Fibroblast of lung (primary cell): ENCODE measurements around the gene FAM151A. TPM values are rescaled to one million over a fixed set of nuclear protein-coding genes. Genes with fewer than 3 reads are reported as not detected.
A peak's percentile ranks its signal among the peaks of the same experiment; 100 is the strongest.

Source experiments
- DNase-seq, 2 donors: peaks; one replicate each; pipeline versions ENCODE4 v3.0.0 to v3.0.0-alpha.2; 2010; ENCODE audit warnings: low read depth in 2 of 2
- H2AFZ ChIP-seq: 2 replicates; pipeline ENCODE4 v1.5.1; 2012; ENCODE audit warnings: low read length, control low read depth, inconsistent platforms
- H3K27ac ChIP-seq: 2 replicates; pipeline ENCODE4 v1.5.1; 2011; ENCODE audit warnings: low read length, control low read depth; ENCODE audit not compliant: insufficient read depth
- H3K27me3 ChIP-seq: 2 replicates; pipeline ENCODE4 v1.5.1; 2011; ENCODE audit warnings: mild to moderate bottlenecking, low read length; ENCODE audit not compliant: control insufficient read depth, insufficient read depth
- H3K36me3 ChIP-seq: 2 replicates; pipeline ENCODE4 v1.5.1; 2011; ENCODE audit warnings: low read length; ENCODE audit not compliant: control insufficient read depth, insufficient read depth
- H3K4me1 ChIP-seq: 2 replicates; pipeline ENCODE4 v1.5.1; 2011; ENCODE audit warnings: low read length; ENCODE audit not compliant: control insufficient read depth, insufficient read depth; ENCODE audit errors: extremely low read depth
- H3K4me2 ChIP-seq: 2 replicates; pipeline ENCODE4 v1.5.1; 2011; ENCODE audit warnings: low read length, control low read depth; ENCODE audit not compliant: insufficient read depth; ENCODE audit errors: extremely low read depth
- H3K4me3 ChIP-seq, 4 experiments: fragments of 200-600 bp in 1 of 4; sonication (generic) in 1 of 4; replicated peaks in 1 of 4; 2 replicates each; pipeline ENCODE4 v1.5.1; 2011 to 2016; ENCODE audit warnings: low read length in 4 of 4, low read depth in 3 of 4, mild to moderate bottlenecking in 3 of 4, control low read depth in 2 of 4, inconsistent platforms in 1 of 4, mixed read lengths in 1 of 4; ENCODE audit not compliant: insufficient read depth in 1 of 4; ENCODE audit errors: control extremely low read depth in 1 of 4
- H3K79me2 ChIP-seq: 2 replicates; pipeline ENCODE4 v1.5.1; 2012; ENCODE audit warnings: mild to moderate bottlenecking, low read length, inconsistent platforms; ENCODE audit not compliant: control insufficient read depth, insufficient read depth
- H3K9ac ChIP-seq: 2 replicates; pipeline ENCODE4 v1.5.1; 2011; ENCODE audit warnings: mild to moderate bottlenecking, low read length, control low read depth; ENCODE audit not compliant: insufficient read depth
- H3K9me3 ChIP-seq: 2 replicates; pipeline ENCODE4 v1.5.1; 2012; ENCODE audit warnings: low read depth, low read length; ENCODE audit not compliant: control insufficient read depth, insufficient read depth
- H4K20me1 ChIP-seq: 2 replicates; pipeline ENCODE4 v1.5.1; 2011; ENCODE audit warnings: low read length; ENCODE audit not compliant: control insufficient read depth, insufficient read depth; ENCODE audit errors: extremely low read depth
- EZH2 ChIP-seq: IDR thresholded peaks from 2 replicates; pipeline ENCODE4 v1.5.1; 2012; ENCODE audit warnings: low read length, control low read depth, mild to moderate bottlenecking; ENCODE audit errors: missing control alignments
- polyA plus RNA-seq, 2 donors: library from polyadenylated mRNA; depleted of rRNA in 1 of 2; stranded (reverse) in 1 of 2; unstranded in 1 of 2; fragments of >200 nt; gene quantifications; 2 replicates each; pipeline ENCODE4 v1.2.1, GENCODE V29; 2011 to 2012; ENCODE audit warnings: missing spikeins in 1 of 2
- total RNA-seq: library from RNA; depleted of rRNA; stranded (reverse); fragments of >200 nt; gene quantifications from 2 replicates; pipeline ENCODE4 v1.2.1, GENCODE V29; 2014
- TF ChIP-seq, protein P1 (sequence below), 2 donors: IDR thresholded peaks in 1 of 2; conservative IDR thresholded peaks in 1 of 2; 1 replicate in 1 of 2; 2 replicates in 1 of 2; pipeline ENCODE4 v1.5.1; 2011 to 2012; ENCODE audit warnings: low read length in 2 of 2, control low read depth in 1 of 2, inconsistent platforms in 1 of 2, low read depth in 1 of 2, mild to moderate bottlenecking in 1 of 2

FAM151A gene
- total and polyA plus RNA-seq, 2 donors (not counting 1 experiment from before 2014, with no cell fraction given), result not detected

DNA sequence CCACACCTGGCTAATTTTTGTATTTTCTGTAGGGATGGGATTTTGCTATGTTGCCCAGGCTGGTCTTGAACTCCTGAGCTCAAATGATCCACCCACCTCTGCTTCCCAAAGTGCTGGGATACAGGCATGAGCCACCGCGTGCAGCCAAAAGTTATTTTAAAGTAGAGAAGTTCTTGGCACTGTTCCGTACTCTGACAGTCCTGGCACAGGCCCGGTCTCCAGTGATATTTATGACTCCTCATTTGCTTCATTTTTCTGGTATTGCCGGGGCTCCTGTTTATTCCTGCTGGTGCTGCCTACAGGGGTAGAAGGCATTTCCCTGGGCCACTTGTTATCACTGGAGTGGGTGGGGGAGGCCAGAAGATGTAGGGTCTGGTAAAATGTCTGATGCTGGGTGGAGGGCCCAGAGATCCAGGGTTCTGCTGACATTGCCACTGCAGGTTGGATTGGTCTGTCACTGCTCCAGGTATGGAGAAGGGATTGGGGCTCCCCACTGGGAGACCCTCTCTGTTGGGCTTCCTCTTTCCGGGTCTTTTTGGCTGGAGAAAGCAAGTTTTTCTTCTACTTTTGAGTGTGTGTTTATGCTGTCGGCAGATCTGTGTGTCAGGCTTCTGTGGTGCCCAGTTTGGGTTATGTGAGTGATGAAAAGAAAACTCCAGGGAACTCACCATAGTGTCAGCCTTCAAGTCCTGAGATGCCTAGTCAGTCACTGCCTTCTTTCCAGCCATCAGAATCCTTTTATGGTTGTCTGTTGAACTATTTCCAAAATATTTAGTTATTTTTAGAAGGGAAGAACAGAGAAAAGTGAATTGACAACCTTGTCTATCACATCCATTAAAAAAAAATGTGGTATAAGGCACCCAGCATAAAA is 22.7 kb upstream of the FAM151A start:
- DNase-seq, result peak in 1 of 2 donors; percentile 6
- H3K4me3 ChIP-seq, result no peak overlapping the region

DNA sequence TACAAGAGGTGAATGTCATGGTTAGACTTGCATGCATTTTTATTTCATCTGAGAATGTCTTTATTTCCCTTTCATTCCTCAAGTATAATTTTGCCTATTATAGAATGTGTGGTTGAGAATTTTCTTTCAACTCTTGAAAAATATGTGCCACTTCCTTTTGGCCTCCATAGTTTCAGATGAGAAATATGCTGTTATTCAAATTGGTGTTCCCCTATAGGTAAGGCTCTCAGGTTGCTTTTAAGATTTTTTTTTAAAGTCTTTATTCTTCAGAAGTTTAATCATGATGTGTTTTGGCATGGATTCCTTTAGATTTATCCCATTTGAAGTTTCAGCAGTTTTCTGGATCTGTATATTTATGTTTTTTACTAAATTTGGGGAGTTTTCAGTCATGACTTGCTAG is 20.4 kb upstream of the FAM151A start:
- Histone ChIP-seq H3K27me3 (no peaks in the 10 kb centered on the region), H3K4me2 (no peak overlapping the region), H3K79me2 (no peaks in the 10 kb centered on the region), H3K9ac (no peak overlapping the region), H3K4me3 (no peak overlapping the region), H3K27ac (no peak overlapping the region), H3K36me3 (no peaks in the 10 kb centered on the region), H3K4me1 (no peaks in the 10 kb centered on the region), H4K20me1 (no peaks in the 10 kb centered on the region), H2AFZ (no peak overlapping the region), H3K9me3 (no peaks in the 10 kb centered on the region)
- no peak for DNase-seq
- no peak for TF ChIP-seq EZH2
- TF ChIP-seq, protein P1, sequence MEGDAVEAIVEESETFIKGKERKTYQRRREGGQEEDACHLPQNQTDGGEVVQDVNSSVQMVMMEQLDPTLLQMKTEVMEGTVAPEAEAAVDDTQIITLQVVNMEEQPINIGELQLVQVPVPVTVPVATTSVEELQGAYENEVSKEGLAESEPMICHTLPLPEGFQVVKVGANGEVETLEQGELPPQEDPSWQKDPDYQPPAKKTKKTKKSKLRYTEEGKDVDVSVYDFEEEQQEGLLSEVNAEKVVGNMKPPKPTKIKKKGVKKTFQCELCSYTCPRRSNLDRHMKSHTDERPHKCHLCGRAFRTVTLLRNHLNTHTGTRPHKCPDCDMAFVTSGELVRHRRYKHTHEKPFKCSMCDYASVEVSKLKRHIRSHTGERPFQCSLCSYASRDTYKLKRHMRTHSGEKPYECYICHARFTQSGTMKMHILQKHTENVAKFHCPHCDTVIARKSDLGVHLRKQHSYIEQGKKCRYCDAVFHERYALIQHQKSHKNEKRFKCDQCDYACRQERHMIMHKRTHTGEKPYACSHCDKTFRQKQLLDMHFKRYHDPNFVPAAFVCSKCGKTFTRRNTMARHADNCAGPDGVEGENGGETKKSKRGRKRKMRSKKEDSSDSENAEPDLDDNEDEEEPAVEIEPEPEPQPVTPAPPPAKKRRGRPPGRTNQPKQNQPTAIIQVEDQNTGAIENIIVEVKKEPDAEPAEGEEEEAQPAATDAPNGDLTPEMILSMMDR (conservative IDR thresholded peaks at IDR 0.05 in 1 of 2, IDR thresholded peaks at IDR 0.05 in 1 of 2; ENCODE audit: low read depth in 1 of 2, low read length in 2 of 2), result no peak

More for the DNA sequence above, 22.7 kb upstream of the FAM151A start:
- Histone ChIP-seq H3K27me3 (peaks cover 10% of the 10 kb centered on the region), H3K79me2 (no peaks in the 10 kb centered on the region), H3K4me1 (no peaks in the 10 kb centered on the region), H4K20me1 (no peaks in the 10 kb centered on the region), H3K27ac (no peak overlapping the region), H3K36me3 (no peaks in the 10 kb centered on the region), H3K4me2 (no peak overlapping the region), H2AFZ (no peak overlapping the region), H3K9ac (no peak overlapping the region), H3K9me3 (no peaks in the 10 kb centered on the region)
- no peak for TF ChIP-seq EZH2
- TF ChIP-seq, protein P1 (conservative IDR thresholded peaks at IDR 0.05 in 1 of 2, IDR thresholded peaks at IDR 0.05 in 1 of 2; ENCODE audit: low read depth in 1 of 2, low read length in 2 of 2), result no peak

DNA sequence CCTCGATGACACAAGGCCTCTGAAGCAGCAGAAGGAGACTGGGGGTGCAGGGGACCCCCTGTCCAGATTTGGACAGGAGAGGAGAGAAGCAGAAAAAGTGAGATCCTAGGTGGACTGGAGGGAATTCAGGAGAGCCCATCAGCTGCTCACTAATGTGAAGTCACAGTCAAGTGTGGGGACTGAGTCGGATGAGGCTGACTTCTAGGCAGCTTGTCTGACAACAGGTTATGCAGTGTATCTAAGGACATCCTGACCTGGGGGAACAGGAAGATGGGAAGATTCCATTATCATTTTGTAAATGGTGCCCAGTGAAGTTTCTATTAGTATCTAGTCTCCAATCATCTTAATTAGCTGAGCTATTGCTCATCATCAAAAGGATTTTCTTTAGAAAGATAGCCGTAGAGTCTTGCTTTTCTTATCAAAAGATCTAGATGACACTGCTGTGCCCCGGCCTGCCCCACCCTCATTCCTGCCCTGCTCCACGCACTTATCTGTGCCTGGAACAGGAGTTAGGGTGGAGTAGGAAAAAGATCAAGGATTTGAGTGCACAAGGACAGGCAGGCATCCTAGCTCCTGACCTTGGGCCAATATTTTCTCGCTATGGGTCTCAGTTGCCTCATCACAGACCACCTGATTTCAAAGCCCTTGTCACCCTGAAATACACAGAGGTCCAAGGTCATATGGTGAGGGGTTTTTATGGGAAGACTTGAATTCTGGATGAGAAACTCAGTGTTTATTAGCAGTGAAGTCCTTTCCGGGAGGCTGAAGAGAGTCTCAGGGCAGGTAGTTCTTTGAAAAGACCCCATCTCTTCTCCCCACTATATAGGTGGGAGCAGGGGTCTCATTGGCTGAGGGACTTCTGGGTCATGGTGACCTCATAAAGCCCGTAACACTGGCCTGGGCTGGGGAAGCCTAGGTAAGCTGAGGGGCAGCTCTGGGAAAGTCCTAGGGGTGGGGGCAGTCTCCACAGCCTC is 17.8 kb upstream of the FAM151A start, which contains the start of gene MROH7:
Gene MROH7 (plus strand): TSS at position 924 of the 974 bp plus-strand sequence. CDS start 11,141 bp downstream, outside the sequence.
- Histone ChIP-seq H3K36me3 (no peaks in the 10 kb centered on the region), H3K27ac (no peak within 1 kb of the TSS), H3K9me3 (no peaks in the 10 kb centered on the region), H3K27me3 (no peaks in the 10 kb centered on the region), H4K20me1 (no peaks in the 10 kb centered on the region), H2AFZ (no peak within 1 kb of the TSS), H3K79me2 (no peaks in the 10 kb centered on the region), H3K9ac (no peak within 1 kb of the TSS), H3K4me2 (no peak within 1 kb of the TSS), H3K4me3 (no peak within 1 kb of the TSS), H3K4me1 (no peaks in the 10 kb centered on the region)
- TF ChIP-seq EZH2, result no peak
- TF ChIP-seq, protein P1 (conservative IDR thresholded peaks at IDR 0.05 in 1 of 2, IDR thresholded peaks at IDR 0.05 in 1 of 2; ENCODE audit: low read depth in 1 of 2, low read length in 2 of 2), result no peak
- no peak for DNase-seq
